NCI-H1092 (cell line): ENCODE measurements around the gene CPSF7.
A peak's percentile ranks its signal among the peaks of the same experiment; 100 is the strongest.
"Not testable (repeated sequence)": the region's sequence is repeated elsewhere in the genome, so short reads cannot be mapped to it uniquely, and the experiment has no call there.

Source experiments
- DNase-seq: peaks from one replicate; lab custom pipeline; 2025; lab: John Stamatoyannopoulos, UW

The CPSF7 gene

GRCh38 chr11:61439615-61440014, 9.8 kb upstream of the CPSF7 start:
- DNase-seq: no peak

- DNase-seq: no peak
These were observed 7.7 kb upstream of the CPSF7 start for GRCh38 chr11:61437496-61437895.

GRCh38 chr11:61430839-61431238, 1.1 kb upstream of the CPSF7 start:
- not testable (repeated sequence) for DNase-seq

GRCh38 chr11:61429346-61429690, 457 bp downstream of the CPSF7 start:
- peak; percentile 56 for DNase-seq

GRCh38 chr11:61425367-61426131, 4.2 kb downstream of the CPSF7 start:
- no peak for DNase-seq

GRCh38 chr11:61422226-61422625, 7.5 kb downstream of the CPSF7 start:
- DNase-seq: no peak

GRCh38 chr11:61418136-61418535, 11.6 kb downstream of the CPSF7 start:
- no peak for DNase-seq

- no peak for DNase-seq
These were observed 12.1 kb downstream of the CPSF7 start for GRCh38 chr11:61417670-61418069.

GRCh38 chr11:61416941-61417340, 12.8 kb downstream of the CPSF7 start:
- DNase-seq: no peak

GRCh38 chr11:61415381-61415780, 14.4 kb downstream of the CPSF7 start:
- DNase-seq: no peak

GRCh38 chr11:61414547-61414946, 15.2 kb downstream of the CPSF7 start:
- DNase-seq: no peak

GRCh38 chr11:61413496-61413895, 16.3 kb downstream of the CPSF7 start:
- no peak for DNase-seq

- no peak for DNase-seq
These were observed 18.2 kb downstream of the CPSF7 start for GRCh38 chr11:61411589-61411988.

GRCh38 chr11:61406991-61407728, 22.6 kb downstream of the CPSF7 start:
- DNase-seq: no peak

- no peak for DNase-seq
These were observed 23.7 kb downstream of the CPSF7 start for GRCh38 chr11:61406067-61406466.

- DNase-seq: no peak
These were observed 25.1 kb downstream of the CPSF7 start for GRCh38 chr11:61404641-61405040.

GRCh38 chr11:61404103-61404502, 25.7 kb downstream of the CPSF7 start:
- no peak for DNase-seq

- DNase-seq: no peak
These were observed 26.1 kb downstream of the CPSF7 start for GRCh38 chr11:61403658-61404057.

- DNase-seq: no peak
These were observed 28.2 kb downstream of the CPSF7 start for GRCh38 chr11:61401573-61401972.

GRCh38 chr11:61401173-61401572, 28.6 kb downstream of the CPSF7 start:
- DNase-seq: no peak

GRCh38 chr11:61392981-61393595, 36.7 kb downstream of the CPSF7 start:
- DNase-seq: no peak

- no peak for DNase-seq
These were observed 39.6 kb downstream of the CPSF7 start for GRCh38 chr11:61390161-61390560.
